AG08396 (cell line): Measurements from ENCODE around the gene C2orf49.

Source experiments
- DNase-seq: peaks from one replicate; pipeline ENCODE4 v3.0.0; 2012; ENCODE audit warnings: low spot score, mixed read lengths

The C2orf49 gene

GRCh38 chr2:105337122-105338019 lies at the start of gene C2orf49:
Gene C2orf49 (plus strand): TSS chr2:105337540. CDS start chr2:105337588, 48 bp downstream.
- peak; percentile 86 for DNase-seq

GRCh38 chr2:105287692-105288091 lies 49.6 kb upstream of the C2orf49 start:
- DNase-seq: no peak

GRCh38 chr2:105288133-105288532 lies 49.2 kb upstream of the C2orf49 start:
- no peak for DNase-seq

GRCh38 chr2:105290981-105291660 lies 46.2 kb upstream of the C2orf49 start:
- DNase-seq: no peak

GRCh38 chr2:105291981-105292380 lies 45.4 kb upstream of the C2orf49 start:
- no peak for DNase-seq

GRCh38 chr2:105294046-105294445 lies 43.3 kb upstream of the C2orf49 start:
- DNase-seq: no peak

GRCh38 chr2:105294844-105295481 lies 42.4 kb upstream of the C2orf49 start:
- peak; percentile 76 for DNase-seq

GRCh38 chr2:105296017-105296611 lies 41.2 kb upstream of the C2orf49 start:
- DNase-seq: no peak

- no peak for DNase-seq
Measured at GRCh38 chr2:105297216-105297615, 40.1 kb upstream of the C2orf49 start.

GRCh38 chr2:105298017-105298416 lies 39.3 kb upstream of the C2orf49 start:
- no peak for DNase-seq

GRCh38 chr2:105299290-105299689 lies 38.0 kb upstream of the C2orf49 start:
- DNase-seq: no peak

- no peak for DNase-seq
Measured at GRCh38 chr2:105301646-105302045, 35.7 kb upstream of the C2orf49 start.

GRCh38 chr2:105307146-105307545 lies 30.2 kb upstream of the C2orf49 start:
- no peak for DNase-seq

- no peak for DNase-seq
Measured at GRCh38 chr2:105307550-105307949, 29.8 kb upstream of the C2orf49 start.

- no peak for DNase-seq
Measured at GRCh38 chr2:105307962-105308361, 29.4 kb upstream of the C2orf49 start.

- no peak for DNase-seq
Measured at GRCh38 chr2:105308382-105309146, 28.8 kb upstream of the C2orf49 start.

- no peak for DNase-seq
Measured at GRCh38 chr2:105309147-105309545, 28.2 kb upstream of the C2orf49 start.

- DNase-seq: no peak
Measured at GRCh38 chr2:105313877-105314276, 23.5 kb upstream of the C2orf49 start.

- no peak for DNase-seq
Measured at GRCh38 chr2:105315314-105315713, 22.0 kb upstream of the C2orf49 start.

- DNase-seq: no peak
Measured at GRCh38 chr2:105317937-105318336, 19.4 kb upstream of the C2orf49 start.

- no peak for DNase-seq
Measured at GRCh38 chr2:105320651-105321215, 16.6 kb upstream of the C2orf49 start.
